ENCODE measurements around the gene GIMAP6. TPM values are rescaled to one million over a fixed set of nuclear protein-coding genes. Genes with fewer than 3 reads are reported as not detected.
A peak's percentile ranks its signal among the peaks of the same experiment; 100 is the strongest.

GIMAP6 gene
- total RNA-seq, 4 donors from 2014 or later = 2.2 to 11.7 (median 6.9) TPM

DNA sequence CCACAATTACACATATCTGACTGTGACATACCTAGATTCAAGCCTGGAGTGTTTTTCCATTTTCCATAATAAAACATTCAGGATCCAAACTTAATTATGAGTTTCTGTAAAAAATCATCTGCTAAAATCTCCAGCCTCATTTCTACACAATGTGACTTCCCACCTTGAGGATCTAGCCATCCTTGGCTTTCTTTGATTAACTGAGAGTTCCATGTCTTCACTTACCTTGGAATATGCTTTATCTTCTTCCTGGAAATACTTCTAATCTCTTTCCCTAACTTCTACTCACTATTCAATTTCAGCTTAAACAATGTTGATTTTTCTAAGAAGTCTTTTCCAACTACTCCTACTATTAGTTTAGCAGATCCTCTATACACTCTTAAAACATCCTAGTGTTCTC, 36.8 kb upstream of the GIMAP6 start:
- DNase-seq = no peak
- intact Hi-C loops (cut with DNase I; ENCODE audit: low total_unique reads) = no loop called here
- TF ChIP-seq POLR2AphosphoS5 (IDR thresholded peaks at IDR 0.05) (no peak), EP300 (IDR thresholded peaks at IDR 0.05; ENCODE audit: low read depth) (no peak), POLR2A (IDR thresholded peaks at IDR 0.05) (no peak)
- TF ChIP-seq, protein P1, sequence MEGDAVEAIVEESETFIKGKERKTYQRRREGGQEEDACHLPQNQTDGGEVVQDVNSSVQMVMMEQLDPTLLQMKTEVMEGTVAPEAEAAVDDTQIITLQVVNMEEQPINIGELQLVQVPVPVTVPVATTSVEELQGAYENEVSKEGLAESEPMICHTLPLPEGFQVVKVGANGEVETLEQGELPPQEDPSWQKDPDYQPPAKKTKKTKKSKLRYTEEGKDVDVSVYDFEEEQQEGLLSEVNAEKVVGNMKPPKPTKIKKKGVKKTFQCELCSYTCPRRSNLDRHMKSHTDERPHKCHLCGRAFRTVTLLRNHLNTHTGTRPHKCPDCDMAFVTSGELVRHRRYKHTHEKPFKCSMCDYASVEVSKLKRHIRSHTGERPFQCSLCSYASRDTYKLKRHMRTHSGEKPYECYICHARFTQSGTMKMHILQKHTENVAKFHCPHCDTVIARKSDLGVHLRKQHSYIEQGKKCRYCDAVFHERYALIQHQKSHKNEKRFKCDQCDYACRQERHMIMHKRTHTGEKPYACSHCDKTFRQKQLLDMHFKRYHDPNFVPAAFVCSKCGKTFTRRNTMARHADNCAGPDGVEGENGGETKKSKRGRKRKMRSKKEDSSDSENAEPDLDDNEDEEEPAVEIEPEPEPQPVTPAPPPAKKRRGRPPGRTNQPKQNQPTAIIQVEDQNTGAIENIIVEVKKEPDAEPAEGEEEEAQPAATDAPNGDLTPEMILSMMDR (IDR thresholded peaks at IDR 0.05) = no peak
- no peaks in the 10 kb centered on the region for H3K36me3 ChIP-seq
- H3K9me3 ChIP-seq = no peaks in the 10 kb centered on the region
- H3K4me1 ChIP-seq = peaks cover 0 to 5% (median 0%) of the 10 kb centered on the region in 4 donors
- peak overlapping the region in 1 of 4 donors; percentile 48 for H3K27ac ChIP-seq
- in situ Hi-C loops (cut with MboI; ENCODE audit: low pct_ligation_motif_present in 1 of 4, low pct_unique_long_range_greater_than_20kb in 1 of 4, low sequenced_read_pairs in 3 of 4) = no loop called here
- no peaks in the 10 kb centered on the region for H3K27me3 ChIP-seq
- H3K4me3 ChIP-seq = no peak overlapping the region

DNA sequence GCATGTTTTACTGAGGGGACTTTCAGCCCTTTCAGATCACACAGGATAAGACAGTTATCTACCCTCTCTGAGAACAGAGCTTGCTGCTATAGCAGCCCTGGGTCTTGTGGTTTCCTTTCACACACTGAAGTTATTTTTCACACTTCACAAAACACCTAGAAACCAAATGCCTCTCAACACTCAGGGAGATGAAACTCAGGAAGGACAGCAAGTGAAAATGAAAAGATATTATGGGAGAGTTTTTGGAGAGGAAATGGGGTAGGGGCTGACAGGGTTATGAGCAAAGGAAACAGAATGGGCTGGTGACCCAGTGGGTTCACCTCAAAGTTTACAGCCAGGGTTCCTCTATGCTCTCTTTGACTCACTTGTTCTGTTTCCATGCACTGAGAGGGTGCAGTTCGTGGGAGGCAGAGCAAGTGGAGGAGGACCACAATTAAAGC, 36.3 kb upstream of the GIMAP6 start:
- H3K4me1 ChIP-seq = peaks cover 0 to 5% (median 0%) of the 10 kb centered on the region in 4 donors
- no peaks in the 10 kb centered on the region for H3K27me3 ChIP-seq
- DNase-seq = no peak
- H3K36me3 ChIP-seq = no peaks in the 10 kb centered on the region
- intact Hi-C loops (cut with DNase I; ENCODE audit: low total_unique reads) = no loop called here
- TF ChIP-seq POLR2AphosphoS5 (IDR thresholded peaks at IDR 0.05) = no peak
- TF ChIP-seq, protein P1 (IDR thresholded peaks at IDR 0.05) = no peak
- peak overlapping the region in 3 of 4 donors; percentile 48 to 53 (median 48) for H3K27ac ChIP-seq
- no peak overlapping the region for H3K4me3 ChIP-seq
- 65% methylated on average over 1 of the region's 1 CpG; no CpG with 5 or more reads in 1 of the 2 donors for WGBS, 2 donors (ENCODE audit: low coverage in 1 of 2)
- in situ Hi-C loops (cut with MboI; ENCODE audit: low pct_ligation_motif_present in 1 of 4, low pct_unique_long_range_greater_than_20kb in 1 of 4, low sequenced_read_pairs in 3 of 4) = no loop called here
- no peaks in the 10 kb centered on the region for H3K9me3 ChIP-seq

DNA sequence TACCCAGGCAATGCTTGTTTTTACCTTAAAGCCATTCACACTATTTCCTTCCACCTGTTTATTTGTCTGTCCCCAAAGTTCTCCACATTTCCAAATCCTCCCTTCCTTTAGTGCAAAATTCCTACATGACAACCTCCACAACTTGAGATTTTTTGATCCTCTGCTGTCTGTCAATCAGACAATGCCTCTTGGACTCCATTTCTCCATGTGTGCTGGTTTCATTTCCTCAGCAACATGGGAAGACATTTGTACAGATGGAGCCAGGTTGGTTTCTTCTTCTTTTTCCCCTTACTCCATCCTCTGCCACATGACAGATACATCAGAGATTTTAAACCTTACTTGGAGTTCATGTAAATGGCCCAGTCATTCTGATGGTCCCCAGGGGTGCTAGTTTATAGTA, 34.2 kb upstream of the GIMAP6 start:
- in situ Hi-C loops (cut with MboI; ENCODE audit: low pct_ligation_motif_present in 1 of 4, low pct_unique_long_range_greater_than_20kb in 1 of 4, low sequenced_read_pairs in 3 of 4) = no loop called here
- no peak for DNase-seq
- peak overlapping the region; percentile 13 to 50 (median 41) for H3K27ac ChIP-seq
- no peaks in the 10 kb centered on the region for H3K9me3 ChIP-seq
- intact Hi-C loops (cut with DNase I; ENCODE audit: low total_unique reads) = no loop called here
- H3K27me3 ChIP-seq = no peaks in the 10 kb centered on the region
- no peaks in the 10 kb centered on the region for H3K36me3 ChIP-seq
- peaks cover 0 to 5% (median 0%) of the 10 kb centered on the region in 4 donors for H3K4me1 ChIP-seq
- H3K4me3 ChIP-seq = no peak overlapping the region
- TF ChIP-seq EP300 (IDR thresholded peaks at IDR 0.05; ENCODE audit: low read depth) = no peak
- TF ChIP-seq POLR2AphosphoS5 (IDR thresholded peaks at IDR 0.05) = no peak
- no peak for TF ChIP-seq POLR2A (IDR thresholded peaks at IDR 0.05)
- TF ChIP-seq, protein P1 (IDR thresholded peaks at IDR 0.05) = no peak

DNA sequence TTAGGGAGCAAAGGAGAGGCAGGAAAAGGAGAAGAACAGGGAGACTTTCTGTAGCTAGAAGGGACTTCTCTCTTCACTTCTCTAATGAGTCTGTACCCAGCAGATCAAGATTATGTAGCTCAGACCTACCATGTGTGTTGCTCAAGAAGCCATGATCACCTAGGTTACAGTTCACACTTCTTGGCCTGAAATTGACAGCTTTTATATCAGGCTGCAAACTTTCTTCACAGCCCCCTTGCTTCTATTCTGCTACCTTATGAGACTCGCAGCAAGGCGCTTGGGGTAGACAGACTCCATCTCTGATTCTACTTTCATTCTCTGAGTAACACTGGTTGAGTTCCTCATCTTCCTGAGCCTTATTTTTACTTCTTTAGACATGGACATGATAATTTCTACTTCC, 33.7 kb upstream of the GIMAP6 start:
- Histone ChIP-seq H3K4me1 (peaks cover 0 to 5% (median 0%) of the 10 kb centered on the region in 4 donors), H3K27ac (peak overlapping the region; percentile 13 to 50 (median 41)), H3K27me3 (no peaks in the 10 kb centered on the region), H3K9me3 (no peaks in the 10 kb centered on the region), H3K36me3 (no peaks in the 10 kb centered on the region), H3K4me3 (no peak overlapping the region)
- no peak for DNase-seq
- WGBS, 2 donors (ENCODE audit: low coverage in 1 of 2) = 77 to 94% methylated on average over 2 of the region's 2 CpGs
- intact Hi-C loops (cut with DNase I; ENCODE audit: low total_unique reads) (no loop called here), in situ Hi-C loops (cut with MboI; ENCODE audit: low pct_ligation_motif_present in 1 of 4, low pct_unique_long_range_greater_than_20kb in 1 of 4, low sequenced_read_pairs in 3 of 4) (no loop called here)
- TF ChIP-seq, protein P1 (IDR thresholded peaks at IDR 0.05) = no peak
- TF ChIP-seq EP300 (IDR thresholded peaks at IDR 0.05; ENCODE audit: low read depth) (no peak), POLR2AphosphoS5 (IDR thresholded peaks at IDR 0.05) (no peak), POLR2A (IDR thresholded peaks at IDR 0.05) (no peak)
